ENCODE results near the gene TMPRSS11A. TPM values are rescaled to one million over a fixed set of nuclear protein-coding genes. Genes with fewer than 3 reads are reported as not detected.

The TMPRSS11A gene
- total RNA-seq, 1 donor from 2014 or later, result not detected

DNA sequence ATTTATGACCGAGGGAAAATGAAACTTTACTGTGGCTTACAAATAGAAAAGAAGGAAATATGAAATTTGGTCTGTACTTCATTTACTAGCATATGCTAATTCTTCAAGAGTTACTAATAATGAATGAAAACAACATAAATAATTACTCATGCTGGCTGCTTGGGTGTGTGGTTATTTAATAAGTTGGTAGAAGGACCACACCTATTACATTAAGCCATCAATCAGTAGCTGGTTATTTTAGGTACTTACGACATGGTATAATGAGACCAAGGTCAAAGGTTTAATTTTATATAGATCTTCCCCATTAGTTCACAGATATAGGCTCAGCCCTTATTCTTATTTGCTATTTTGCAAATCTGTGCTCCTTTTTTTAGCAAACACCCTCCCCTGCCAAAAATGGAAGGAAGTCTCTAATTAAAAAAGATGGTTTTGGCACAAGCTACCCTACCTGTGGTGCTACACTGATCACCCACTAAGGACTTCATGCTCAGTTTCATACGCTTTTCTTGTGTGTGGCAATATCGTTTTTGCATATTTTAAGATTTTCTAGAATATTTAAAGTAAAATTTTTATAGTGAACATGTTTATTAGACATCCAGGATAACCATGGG is 93.6 kb downstream of the TMPRSS11A start:
- DNase-seq (ENCODE audit: low read depth) (no peak), FAIRE-seq (no peak)
- Mint-ChIP-seq H3K27ac (ENCODE audit: unreplicated experiment) (no peak overlapping the region), H3K4me1 (ENCODE audit: low read depth, unreplicated experiment) (peaks cover 8% of the 10 kb centered on the region), H3K4me3 (ENCODE audit: unreplicated experiment) (no peak overlapping the region), H3K27me3 (ENCODE audit: low read depth, unreplicated experiment) (no peaks in the 10 kb centered on the region), H3K36me3 (ENCODE audit: low read depth, unreplicated experiment) (no peaks in the 10 kb centered on the region), H3K9me3 (ENCODE audit: unreplicated experiment) (no peaks in the 10 kb centered on the region)
- Histone ChIP-seq H3K4me1 (ENCODE audit: insufficient read depth, low read length) (no peaks in the 10 kb centered on the region), H3K9me3 (ENCODE audit: insufficient read depth, low read depth, low read length) (no peaks in the 10 kb centered on the region), H3K4me3 (ENCODE audit: insufficient read depth, low read depth, low read length) (no peak overlapping the region), H3K27me3 (ENCODE audit: insufficient read depth, low read length) (no peaks in the 10 kb centered on the region), H4K20me1 (ENCODE audit: insufficient read depth, low read length) (no peaks in the 10 kb centered on the region), H3K4me2 (ENCODE audit: low read length) (no peak overlapping the region), H3K27ac (ENCODE audit: low read depth, low read length) (no peak overlapping the region), H3K79me2 (ENCODE audit: insufficient read depth, low read length) (no peaks in the 10 kb centered on the region), H3K9ac (ENCODE audit: low read length) (no peak overlapping the region), H3K36me3 (ENCODE audit: insufficient read depth, low read length) (no peaks in the 10 kb centered on the region), H2AFZ (ENCODE audit: low read depth, low read length) (no peak overlapping the region)
- TF ChIP-seq CTCF (IDR thresholded peaks at IDR 0.05; ENCODE audit: insufficient read depth, low read depth, low read length) (no peak), EZH2 (IDR thresholded peaks at IDR 0.05; ENCODE audit: insufficient read depth, low read length) (no peak)

DNA sequence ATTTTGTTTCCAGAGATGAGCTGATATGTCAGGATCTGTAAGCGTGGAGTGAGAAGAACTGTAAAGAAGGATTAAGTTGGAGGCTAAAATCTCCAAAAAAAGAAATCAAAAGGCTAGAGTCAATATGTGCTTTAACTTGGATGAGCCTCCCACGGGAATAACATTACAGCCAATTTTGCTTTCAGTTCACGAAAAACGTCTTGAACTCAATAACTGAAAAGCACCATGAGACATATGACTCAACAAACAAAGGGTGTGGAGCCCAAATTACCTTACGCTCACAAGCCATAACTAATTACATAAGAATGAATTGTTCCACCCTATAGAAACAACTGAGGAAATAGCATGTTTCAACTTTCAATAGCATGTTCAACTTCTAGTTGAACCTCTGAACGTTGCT is 101.8 kb downstream of the TMPRSS11A start:
- Mint-ChIP-seq H3K4me1 (ENCODE audit: low read depth, unreplicated experiment) (no peaks in the 10 kb centered on the region), H3K36me3 (ENCODE audit: low read depth, unreplicated experiment) (no peaks in the 10 kb centered on the region), H3K27ac (ENCODE audit: unreplicated experiment) (no peak overlapping the region), H3K27me3 (ENCODE audit: low read depth, unreplicated experiment) (no peaks in the 10 kb centered on the region), H3K4me3 (ENCODE audit: unreplicated experiment) (no peak overlapping the region), H3K9me3 (ENCODE audit: unreplicated experiment) (no peaks in the 10 kb centered on the region)
- no peak for TF ChIP-seq CTCF (IDR thresholded peaks at IDR 0.05; ENCODE audit: insufficient read depth, low read depth, low read length)
- H3K4me2 ChIP-seq (ENCODE audit: low read length), result peak overlapping the region; percentile 19
- H3K36me3 ChIP-seq (ENCODE audit: insufficient read depth, low read length), result no peaks in the 10 kb centered on the region
- H3K4me1 ChIP-seq (ENCODE audit: insufficient read depth, low read length), result no peaks in the 10 kb centered on the region
- no peaks in the 10 kb centered on the region for H3K79me2 ChIP-seq (ENCODE audit: insufficient read depth, low read length)
- FAIRE-seq (peak; percentile 13), DNase-seq (ENCODE audit: low read depth) (peak; percentile 10)
- H3K9me3 ChIP-seq (ENCODE audit: insufficient read depth, low read depth, low read length), result no peaks in the 10 kb centered on the region
- no peaks in the 10 kb centered on the region for H3K27me3 ChIP-seq (ENCODE audit: insufficient read depth, low read length)
- H3K27ac ChIP-seq (ENCODE audit: low read depth, low read length), result no peak overlapping the region
- no peak overlapping the region for H3K4me3 ChIP-seq (ENCODE audit: insufficient read depth, low read depth, low read length)
- H2AFZ ChIP-seq (ENCODE audit: low read depth, low read length), result no peak overlapping the region
- H4K20me1 ChIP-seq (ENCODE audit: insufficient read depth, low read length), result no peaks in the 10 kb centered on the region
- no peak overlapping the region for H3K9ac ChIP-seq (ENCODE audit: low read length)

Other genes with a start within 250 kb of the TMPRSS11A start
- gene GNRHR, start 209.1 kb downstream of the TMPRSS11A start, total RNA-seq, result not detected in 2 replicates
- not detected in 2 replicates for gene TMPRSS11D, start 79.5 kb downstream of the TMPRSS11A start, total RNA-seq
- 0.27 TPM in 1 of 2 replicates, not detected in the other for gene TMPRSS11F, start 166.4 kb upstream of the TMPRSS11A start, total RNA-seq

Data from astrocyte (in vitro differentiated cells and primary cell).